Panc1 (cell line): Measurements from ENCODE around the gene HSD17B2. TPM values are rescaled to one million over a fixed set of nuclear protein-coding genes. Genes with fewer than 3 reads are reported as not detected.

Experiments used
- ATAC-seq: fragments of 200-7000 bp; cut with Tn5 transposase; 2 replicates; pipeline ENCODE4 v1.9.1; 2020; ENCODE audit warnings: mild to moderate bottlenecking, moderate library complexity
- BruUV-seq: library from RNA; stranded (reverse); fragments of 400-500 nt; replicated peaks from 2 replicates; lab custom pipeline; 2021; lab: Mats Ljungman, UMichigan
- CTCF ChIA-PET: fragments of 300-600 bp; sonication (Branson Sonifier 250); formaldehyde crosslinking; loops from one replicate; lab custom pipeline; 2022; ENCODE audit warnings: antibody characterized with exemption; lab: Charles Lee
- POLR2A ChIA-PET: fragments of 300-600 bp; sonication (Branson Sonifier 250); formaldehyde crosslinking; loops from one replicate; lab custom pipeline; 2022; ENCODE audit warnings: antibody characterized with exemption; lab: Charles Lee
- DNase-seq: peaks from one replicate; pipeline ENCODE4 v3.0.0-alpha.2; 2010; ENCODE audit warnings: low read depth, low spot score
- H3K27ac ChIP-seq: 2 replicates; pipeline ENCODE4 v1.5.1; 2011; ENCODE audit warnings: mild to moderate bottlenecking, low read length, inconsistent platforms
- H3K27me3 ChIP-seq: fragments of 200-500 bp; sonication (Bioruptor generic); 2 replicates; pipeline ENCODE4 v1.6.0; 2014; ENCODE audit warnings: low read length, inconsistent platforms; ENCODE audit not compliant: control insufficient read depth, insufficient read depth
- H3K36me3 ChIP-seq: fragments of 200-500 bp; sonication (Bioruptor generic); 2 replicates; pipeline ENCODE4 v1.5.1; 2014; ENCODE audit warnings: inconsistent platforms, mild to moderate bottlenecking, low read length, moderate library complexity; ENCODE audit not compliant: control insufficient read depth, insufficient read depth
- H3K4me1 ChIP-seq: 2 replicates; pipeline ENCODE4 v1.5.1; 2011; ENCODE audit warnings: inconsistent platforms, mild to moderate bottlenecking, low read length, moderate library complexity; ENCODE audit not compliant: control insufficient read depth, insufficient read depth
- H3K4me3 ChIP-seq, 2 experiments: 2 replicates each; pipeline ENCODE4 v1.5.1; 2011 to 2012; ENCODE audit warnings: low read depth in 2 of 2, low read length in 2 of 2, mild to moderate bottlenecking in 2 of 2, inconsistent platforms in 1 of 2, moderate library complexity in 1 of 2
- H3K9me3 ChIP-seq: fragments of 200-500 bp; sonication (Bioruptor generic); 2 replicates; pipeline ENCODE4 v1.5.1; 2014; ENCODE audit warnings: low read depth, mild to moderate bottlenecking, inconsistent platforms, low read length, moderate library complexity; ENCODE audit not compliant: control insufficient read depth, insufficient read depth
- CTCF ChIP-seq: fragments of 450-650 bp; IDR thresholded peaks from 2 replicates; pipeline ENCODE4 v1.5.1; 2017; ENCODE audit warnings: mild to moderate bottlenecking
- POLR2AphosphoS5 ChIP-seq: IDR thresholded peaks from 2 replicates; pipeline ENCODE4 v1.6.1; 2012; ENCODE audit warnings: mild to moderate bottlenecking, low read depth, low read length, moderate library complexity
- REST ChIP-seq, 2 experiments: IDR thresholded peaks; 2 replicates each; pipeline ENCODE4 v1.6.1; 2011 to 2012; ENCODE audit warnings: low read depth in 2 of 2, control low read depth in 1 of 2, low read length in 1 of 2, mild to moderate bottlenecking in 1 of 2, moderate library complexity in 1 of 2; ENCODE audit not compliant: insufficient read depth in 1 of 2
- SIN3A ChIP-seq: IDR thresholded peaks from 2 replicates; pipeline ENCODE4 v1.6.1; 2012; ENCODE audit warnings: low read depth, mild to moderate bottlenecking, low read length, moderate library complexity, borderline replicate concordance; ENCODE audit not compliant: insufficient read depth
- TCF7L2 ChIP-seq: IDR thresholded peaks from 2 replicates; pipeline ENCODE4 v1.6.1; 2011; ENCODE audit warnings: mild to moderate bottlenecking, low read depth, low read length, inconsistent platforms
- in situ Hi-C: cut with HindIII; loops from 2 replicates; pipeline ENCODE4 v1.10.0; 2016; ENCODE audit warnings: low sequenced_read_pairs, low pct_unique_long_range_greater_than_20kb
- intact Hi-C: fragments of 100-400 bp; cut with micrococcal nuclease; formaldehyde crosslinking; loops from one replicate; pipeline ENCODE4 v1.10.0; 2022; ENCODE audit not compliant: unreplicated experiment
- total RNA-seq: library from RNA; stranded (reverse); gene quantifications from one replicate; pipeline ENCODE4 v1.2.1, GENCODE V29; 2021; ENCODE audit not compliant: unreplicated experiment

HSD17B2 gene
- total RNA-seq, 1 experiment from 2014 or later, result 0.41 TPM

DNA sequence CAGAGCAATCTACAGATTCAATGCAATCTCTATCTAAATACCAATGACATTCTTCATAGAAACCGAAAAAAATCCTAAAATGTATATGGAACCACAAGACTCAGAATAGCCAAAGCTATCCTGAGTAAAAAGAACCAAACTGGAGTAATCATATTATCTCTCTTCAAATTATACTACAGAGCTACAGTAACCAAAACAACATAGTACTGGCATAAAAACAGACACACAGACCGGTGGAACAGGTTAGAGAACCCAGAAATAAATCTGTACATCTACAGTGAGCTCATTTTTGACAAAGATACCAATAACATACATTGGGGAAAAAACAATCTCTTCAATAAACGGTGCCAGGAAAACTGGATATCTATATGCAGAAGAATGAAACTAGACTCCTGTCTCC, 89.6 kb downstream of the HSD17B2 start:
- POLR2A ChIA-PET, result no interaction called here
- DNase-seq (no peak), ATAC-seq (no peak)
- H3K27ac ChIP-seq, result no peak overlapping the region
- intact Hi-C loops (no loop called here), in situ Hi-C loops (no loop called here)
- BruUV-seq, result no TSS peak
- CTCF ChIA-PET, result no interaction called here
- no peaks in the 10 kb centered on the region for H3K4me1 ChIP-seq
- H3K9me3 ChIP-seq, result no peaks in the 10 kb centered on the region
- H3K36me3 ChIP-seq, result no peaks in the 10 kb centered on the region
- H3K4me3 ChIP-seq, result no peak overlapping the region
- no peaks in the 10 kb centered on the region for H3K27me3 ChIP-seq
- TF ChIP-seq POLR2AphosphoS5 (no peak), REST (IDR thresholded peaks at IDR 0.05; ENCODE audit: insufficient read depth in 1 of 2, low read depth in 2 of 2, low read length in 1 of 2) (no peak), CTCF (no peak), SIN3A (no peak), TCF7L2 (no peak)

DNA sequence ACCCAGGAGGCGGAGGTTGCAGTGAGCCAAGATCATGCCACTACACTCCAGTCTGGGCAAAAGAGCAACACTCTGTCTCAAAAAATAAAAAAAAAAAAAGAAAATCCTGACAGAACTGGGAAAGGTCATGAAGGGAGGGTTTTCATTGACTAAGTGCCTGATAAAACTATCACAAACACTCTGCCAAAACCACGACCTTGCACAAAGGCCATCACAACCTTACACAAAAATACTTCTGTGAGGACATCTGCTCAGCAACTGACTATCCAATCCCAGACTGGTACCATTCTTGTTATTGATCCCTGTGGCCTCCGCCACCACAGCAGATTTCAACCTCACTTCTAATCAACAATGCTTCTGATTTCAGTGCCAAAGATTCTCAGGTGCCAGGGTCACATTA, 94.8 kb downstream of the HSD17B2 start:
- POLR2A ChIA-PET, result no interaction called here
- no peaks in the 10 kb centered on the region for H3K27me3 ChIP-seq
- BruUV-seq, result no TSS peak
- DNase-seq, result no peak
- no peak overlapping the region for H3K4me3 ChIP-seq
- intact Hi-C loops (no loop called here), in situ Hi-C loops (no loop called here)
- no peak for TF ChIP-seq POLR2AphosphoS5
- no peak for TF ChIP-seq TCF7L2
- TF ChIP-seq CTCF, result no peak
- no peak for TF ChIP-seq SIN3A
- TF ChIP-seq REST (IDR thresholded peaks at IDR 0.05; ENCODE audit: insufficient read depth in 1 of 2, low read depth in 2 of 2, low read length in 1 of 2), result no peak
- no peaks in the 10 kb centered on the region for H3K4me1 ChIP-seq
- H3K27ac ChIP-seq, result no peak overlapping the region
- H3K36me3 ChIP-seq, result no peaks in the 10 kb centered on the region
- CTCF ChIA-PET, result no interaction called here
- no peak for ATAC-seq
- no peaks in the 10 kb centered on the region for H3K9me3 ChIP-seq
